Activated CD4-positive, alpha-beta T cell treated with anti-CD3 and anti-CD28 coated beads for 48 hours (primary cell): ENCODE results near the gene RNF31.
A peak's percentile ranks its signal among the peaks of the same experiment; 100 is the strongest.
"Not testable (repeated sequence)": the region's sequence is repeated elsewhere in the genome, so short reads cannot be mapped to it uniquely, and the experiment has no call there.

Experiments used
- DNase-seq: peaks from one replicate; pipeline ENCODE4 v3.0.0-alpha.2; 2020

RNF31 gene

GRCh38 chr14:24146978-24147760 is at the start of gene RNF31:
TSS of gene RNF31 (plus strand) at chr14:24147498. CDS start at chr14:24147699, 201 bp downstream.
- DNase-seq = peak; percentile 99

- no peak for DNase-seq
These were observed 48.9 kb upstream of the RNF31 start for GRCh38 chr14:24098229-24098926.

GRCh38 chr14:24098927-24099813 is 48.1 kb upstream of the RNF31 start:
- DNase-seq = no peak

GRCh38 chr14:24100197-24100981 is 46.9 kb upstream of the RNF31 start:
- DNase-seq = no peak

- no peak for DNase-seq
These were observed 46.3 kb upstream of the RNF31 start for GRCh38 chr14:24100982-24101494.

- DNase-seq = no peak
These were observed 44.8 kb upstream of the RNF31 start for GRCh38 chr14:24102357-24103048.

- DNase-seq = no peak
These were observed 43.8 kb upstream of the RNF31 start for GRCh38 chr14:24103451-24103850.

GRCh38 chr14:24105609-24106239 is 41.6 kb upstream of the RNF31 start:
- not testable (repeated sequence) for DNase-seq

- no peak for DNase-seq
These were observed 40.5 kb upstream of the RNF31 start for GRCh38 chr14:24106672-24107271.

GRCh38 chr14:24108336-24108874 is 38.9 kb upstream of the RNF31 start:
- no peak for DNase-seq

GRCh38 chr14:24110060-24110459 is 37.2 kb upstream of the RNF31 start:
- no peak for DNase-seq

- no peak for DNase-seq
These were observed 36.8 kb upstream of the RNF31 start for GRCh38 chr14:24110523-24110922.

- DNase-seq = no peak
These were observed 33.9 kb upstream of the RNF31 start for GRCh38 chr14:24113379-24113800.

- DNase-seq = peak; percentile 89
These were observed 33.3 kb upstream of the RNF31 start for GRCh38 chr14:24113801-24114531.

- peak; percentile 99 for DNase-seq
These were observed 32.5 kb upstream of the RNF31 start, which contains the start of the genes DCAF11 and NRL for GRCh38 chr14:24114532-24115421. TSS of gene DCAF11 (plus strand) at chr14:24114777. CDS start at chr14:24115595, 818 bp downstream. TSS of gene NRL (minus strand) at chr14:24114949. CDS start at chr14:24082848, 32,101 bp downstream.

GRCh38 chr14:24115422-24116127 is 31.7 kb upstream of the RNF31 start:
- no peak for DNase-seq

GRCh38 chr14:24116128-24116814 is 31.0 kb upstream of the RNF31 start:
- no peak for DNase-seq
